GM12801 (cell line): ENCODE data around the gene FOXS1.

Source experiments
- TF ChIP-seq, protein P1 (sequence below): IDR thresholded peaks from one replicate; pipeline ENCODE4 v1.5.1; 2011; ENCODE audit warnings: control low read depth; ENCODE audit not compliant: insufficient read length; ENCODE audit errors: extremely low read depth

The FOXS1 gene

DNA sequence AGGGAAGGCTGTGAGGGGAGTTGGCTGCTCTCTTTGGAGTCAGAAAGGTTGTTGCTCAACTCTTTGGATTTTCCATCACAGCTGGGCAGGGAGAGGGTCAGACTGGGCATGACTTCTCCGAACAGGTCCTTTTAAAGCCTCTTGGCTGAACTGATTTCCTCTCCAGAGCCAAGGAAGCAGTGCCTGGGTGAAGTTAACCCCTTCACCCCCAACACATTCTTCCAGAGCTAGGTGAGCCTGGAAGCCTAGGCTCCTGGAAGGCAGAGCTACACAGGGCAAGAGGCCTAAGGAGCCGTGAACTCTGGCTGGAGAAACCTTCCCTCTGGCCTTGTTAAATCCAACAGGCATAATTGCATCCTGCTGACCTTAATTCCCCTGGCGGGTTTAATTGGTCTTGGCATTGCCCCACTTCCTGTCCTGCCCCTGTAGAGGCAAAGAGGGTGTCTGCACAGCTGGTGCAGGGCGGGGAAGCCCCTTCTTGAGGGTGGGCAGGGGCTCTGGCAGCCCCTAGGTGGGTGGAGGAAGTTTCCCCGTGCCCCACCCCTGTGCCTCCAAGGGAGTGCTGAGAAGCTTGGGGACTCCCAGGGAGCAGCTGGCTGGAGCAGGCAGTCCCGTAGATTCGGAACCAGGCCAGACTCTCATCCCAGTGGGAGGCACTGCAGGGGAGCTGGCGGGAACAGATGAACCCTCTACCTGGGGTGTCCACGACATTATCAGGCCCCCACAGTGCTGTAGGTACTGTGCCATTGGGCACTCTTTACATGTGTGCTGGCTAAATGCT is 29.8 kb downstream of the FOXS1 start:
- TF ChIP-seq, protein P1, sequence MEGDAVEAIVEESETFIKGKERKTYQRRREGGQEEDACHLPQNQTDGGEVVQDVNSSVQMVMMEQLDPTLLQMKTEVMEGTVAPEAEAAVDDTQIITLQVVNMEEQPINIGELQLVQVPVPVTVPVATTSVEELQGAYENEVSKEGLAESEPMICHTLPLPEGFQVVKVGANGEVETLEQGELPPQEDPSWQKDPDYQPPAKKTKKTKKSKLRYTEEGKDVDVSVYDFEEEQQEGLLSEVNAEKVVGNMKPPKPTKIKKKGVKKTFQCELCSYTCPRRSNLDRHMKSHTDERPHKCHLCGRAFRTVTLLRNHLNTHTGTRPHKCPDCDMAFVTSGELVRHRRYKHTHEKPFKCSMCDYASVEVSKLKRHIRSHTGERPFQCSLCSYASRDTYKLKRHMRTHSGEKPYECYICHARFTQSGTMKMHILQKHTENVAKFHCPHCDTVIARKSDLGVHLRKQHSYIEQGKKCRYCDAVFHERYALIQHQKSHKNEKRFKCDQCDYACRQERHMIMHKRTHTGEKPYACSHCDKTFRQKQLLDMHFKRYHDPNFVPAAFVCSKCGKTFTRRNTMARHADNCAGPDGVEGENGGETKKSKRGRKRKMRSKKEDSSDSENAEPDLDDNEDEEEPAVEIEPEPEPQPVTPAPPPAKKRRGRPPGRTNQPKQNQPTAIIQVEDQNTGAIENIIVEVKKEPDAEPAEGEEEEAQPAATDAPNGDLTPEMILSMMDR = no peak

DNA sequence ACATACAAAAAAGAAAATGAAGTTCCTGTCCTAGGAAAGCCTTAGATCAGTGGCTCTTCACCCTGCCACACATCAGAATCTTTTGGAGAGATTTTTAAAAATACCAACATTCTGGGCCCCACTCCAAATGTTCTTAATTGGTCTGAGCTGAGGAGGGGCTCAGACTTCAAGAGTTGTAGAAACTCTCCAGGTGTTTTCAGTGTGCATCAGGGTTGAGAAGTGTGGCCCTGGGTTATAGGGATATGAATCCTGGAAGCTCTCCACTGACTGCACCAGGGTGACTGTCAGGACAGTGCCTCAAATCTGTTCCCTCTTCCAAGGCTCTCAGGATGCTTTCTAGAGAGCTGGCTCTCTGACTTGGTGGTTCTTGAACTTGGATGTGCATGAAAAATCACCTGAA is 31.8 kb downstream of the FOXS1 start:
- TF ChIP-seq, protein P1 = no peak

DNA sequence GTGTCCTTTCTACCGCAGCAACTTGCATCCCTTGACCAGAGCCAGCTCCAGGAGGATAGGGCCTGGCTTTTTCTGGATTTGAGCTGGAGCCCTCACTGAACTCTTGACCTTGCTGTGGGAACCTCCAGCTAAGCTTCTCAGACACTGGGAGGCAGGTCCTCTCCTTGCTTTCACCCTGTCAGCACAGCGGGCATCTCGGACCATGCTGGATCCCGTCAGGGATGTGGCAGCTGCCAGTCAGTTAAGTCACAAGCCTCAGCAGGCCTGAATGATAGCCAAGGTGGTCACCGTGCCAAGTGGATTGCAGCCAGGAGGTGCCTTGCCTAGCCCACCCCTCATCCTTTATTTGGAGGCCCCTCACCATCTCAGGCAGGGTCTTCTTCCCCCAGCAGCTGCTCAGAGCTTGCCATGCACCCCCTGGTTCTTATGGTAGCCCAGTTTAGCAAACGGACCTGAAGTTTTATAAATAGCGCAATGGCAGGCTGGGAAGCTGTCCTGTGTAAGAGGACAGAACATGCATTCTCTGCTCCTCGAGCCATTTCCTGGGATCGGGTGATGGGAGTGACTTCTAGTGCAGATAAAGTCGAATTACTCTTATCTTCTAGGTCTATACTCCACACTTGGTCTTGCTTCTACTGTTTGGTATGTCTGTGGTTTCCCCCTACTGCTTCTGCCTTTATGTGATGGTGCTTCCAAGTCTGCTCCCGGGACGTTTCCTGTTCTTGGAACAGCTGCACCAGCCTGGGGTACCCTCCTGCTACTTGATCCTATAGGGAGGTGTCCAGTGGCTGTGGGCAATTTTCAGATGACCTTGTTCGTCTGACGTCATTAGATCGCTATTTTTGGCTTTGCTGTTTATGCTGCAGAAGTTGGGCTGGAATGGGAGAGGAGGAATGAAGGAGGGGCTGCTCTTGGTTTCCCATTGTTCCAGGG is 33.3 kb downstream of the FOXS1 start:
- TF ChIP-seq, protein P1 = no peak

DNA sequence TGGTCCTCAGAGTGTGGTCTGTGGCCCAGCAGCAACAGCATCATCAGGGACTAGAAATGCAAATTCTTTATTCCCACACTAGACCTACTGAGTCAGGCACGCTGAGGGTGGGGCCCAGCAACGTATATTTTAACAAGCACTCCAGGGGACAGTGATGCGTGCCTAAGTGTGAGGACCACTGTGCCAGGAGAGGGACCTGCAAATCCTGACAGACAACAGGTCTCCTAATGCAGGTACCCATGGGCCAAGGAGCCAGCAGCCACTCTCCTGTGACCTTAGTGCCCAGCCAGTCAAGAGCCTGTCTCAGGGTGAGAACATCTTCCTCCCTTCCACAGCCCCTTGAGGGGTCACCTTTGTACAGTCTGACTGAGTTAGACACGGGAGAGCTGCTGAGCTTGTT is 34.2 kb downstream of the FOXS1 start:
- TF ChIP-seq, protein P1 = no peak

DNA sequence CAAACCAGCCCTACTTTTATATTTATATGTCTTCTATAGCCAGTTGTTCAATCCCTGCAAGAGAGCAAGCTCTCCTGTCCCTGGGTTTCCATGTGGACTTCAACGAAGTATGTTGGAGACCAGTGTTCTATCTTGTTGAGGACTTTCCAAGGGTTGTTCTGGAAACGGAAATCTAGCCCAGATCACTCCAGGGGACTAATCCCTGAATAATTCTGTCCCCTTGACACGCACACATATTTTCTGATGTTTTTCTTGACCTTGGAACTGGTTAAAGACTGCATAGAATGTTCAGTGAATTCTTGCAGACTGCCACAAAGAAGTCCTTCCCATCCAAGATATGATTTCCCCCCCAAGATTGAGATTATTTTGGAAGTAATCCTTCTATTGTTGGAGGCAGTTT is 35.7 kb downstream of the FOXS1 start:
- TF ChIP-seq, protein P1 = no peak

DNA sequence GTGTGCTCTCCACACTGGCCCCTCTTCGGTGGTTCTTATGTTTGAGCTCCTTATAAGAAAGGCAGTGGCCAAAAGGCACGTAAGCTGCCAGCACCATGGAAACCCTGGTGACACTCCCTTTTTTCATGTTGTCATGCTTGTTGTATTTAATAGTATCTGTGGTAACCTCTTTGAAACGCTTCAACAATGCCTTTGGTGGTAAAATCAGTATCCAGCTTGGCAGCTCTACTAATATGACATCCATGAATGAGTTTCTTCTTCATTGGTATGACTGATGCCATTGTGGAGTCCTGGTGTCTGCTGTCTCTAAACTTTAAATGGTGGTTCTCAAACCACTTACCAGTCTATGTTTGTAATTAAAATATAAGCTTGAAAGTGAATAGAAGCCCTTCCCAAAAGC is 36.9 kb downstream of the FOXS1 start:
- TF ChIP-seq, protein P1 = no peak

DNA sequence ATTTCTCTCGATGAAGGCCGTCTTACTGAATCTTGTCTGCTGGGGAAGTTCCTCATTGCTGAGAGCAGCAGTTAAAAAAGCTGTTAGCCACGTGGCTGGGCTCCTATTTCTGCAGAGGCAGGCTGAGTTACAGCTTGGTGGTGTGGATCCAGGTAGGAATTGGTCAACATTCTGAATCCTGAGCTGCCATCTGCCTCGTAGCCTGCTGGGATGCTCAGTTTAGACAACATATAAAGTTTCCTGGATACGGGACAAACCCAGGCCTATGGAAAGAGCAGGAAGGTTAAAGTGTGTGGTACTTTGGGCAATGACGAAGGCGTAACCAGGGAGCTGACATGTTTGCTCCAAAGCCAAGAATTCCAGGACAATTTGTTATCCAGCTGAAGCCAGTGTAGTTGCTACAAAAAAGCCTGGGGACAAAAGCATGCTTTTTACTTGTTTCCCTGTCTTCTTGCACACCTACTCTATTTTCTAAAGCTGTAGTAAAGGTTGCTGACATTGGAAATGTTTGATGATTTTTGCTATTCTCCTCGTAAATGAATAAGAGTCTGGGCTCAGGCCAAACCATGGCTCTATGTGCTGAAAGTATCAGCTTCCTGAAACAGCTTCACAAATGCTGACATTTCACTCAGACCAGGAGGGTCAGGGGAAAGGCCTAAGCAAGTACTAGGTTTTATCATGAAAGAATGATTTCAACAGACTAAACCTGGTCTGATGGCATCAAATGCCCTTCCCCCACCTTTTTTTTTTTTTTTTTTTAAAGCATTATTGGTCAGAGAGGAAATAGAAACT is 38.6 kb downstream of the FOXS1 start:
- TF ChIP-seq, protein P1 = no peak
